Hepatocyte (in vitro differentiated cells): ENCODE data around the gene SETD3.

Source experiments
- CTCF ChIP-seq: fragments of 200-600 bp; sonication (generic); IDR thresholded peaks from 2 replicates; pipeline ENCODE4 v1.5.1; 2016; ENCODE audit warnings: antibody characterized with exemption, mild to moderate bottlenecking; ENCODE audit not compliant: poor library complexity
- EZH2 ChIP-seq: fragments of 200-600 bp; sonication (generic); IDR thresholded peaks from 2 replicates; pipeline ENCODE4 v1.6.1; 2016; ENCODE audit warnings: antibody characterized with exemption, mild to moderate bottlenecking, borderline replicate concordance

- TF ChIP-seq CTCF (no peak), EZH2 (no peak)
Measured at GRCh38 chr14:99452968-99453367, 27.7 kb downstream of the SETD3 start.
